ENCODE data around the gene SNRPD2. TPM values are rescaled to one million over a fixed set of nuclear protein-coding genes. Genes with fewer than 3 reads are reported as not detected.

SNRPD2 gene
- total RNA-seq, 1 experiment from 2014 or later, result 793 TPM

DNA sequence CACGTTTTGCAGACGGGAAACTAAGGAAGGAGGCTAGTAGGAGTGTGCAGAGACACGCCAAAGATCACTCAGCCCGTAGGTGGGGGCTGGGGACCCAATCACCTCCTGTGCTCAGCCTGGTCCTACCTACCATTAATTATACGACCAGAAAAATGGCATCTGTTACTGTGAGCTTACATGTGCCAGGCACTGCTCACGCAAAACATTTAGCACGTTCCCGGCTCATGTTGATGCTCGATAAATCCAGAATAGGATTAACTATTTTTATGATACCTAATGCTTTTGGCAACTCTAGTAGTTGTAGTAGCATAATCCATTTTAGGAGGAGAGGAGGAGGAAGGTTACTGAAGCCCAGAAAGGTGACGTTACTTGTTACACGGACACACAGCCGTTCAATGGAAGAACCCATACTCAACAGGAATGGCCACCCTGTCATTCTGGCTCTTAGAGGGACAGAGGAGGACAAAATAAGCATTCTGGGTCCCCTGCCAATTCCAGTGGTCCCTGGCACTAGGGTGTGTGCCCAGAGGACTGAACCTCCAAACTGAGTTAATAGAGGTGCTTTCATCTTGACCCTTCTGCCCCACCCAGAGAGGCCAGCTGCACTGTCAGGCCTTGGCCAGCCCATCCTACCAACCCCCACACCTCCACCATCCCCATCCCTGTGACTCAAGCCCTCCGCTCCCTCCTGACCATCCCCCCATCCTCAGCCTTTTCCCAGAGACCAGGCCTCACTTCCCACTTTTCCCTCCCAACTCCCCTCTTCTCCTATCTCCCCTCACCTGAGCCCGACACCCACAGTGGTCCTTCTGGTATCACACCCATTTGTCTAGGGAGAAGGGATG, 47.6 kb downstream of the SNRPD2 start:
- H4K20me1 ChIP-seq (ENCODE audit: control insufficient read depth, insufficient read depth, insufficient read length), result no peaks in the 10 kb centered on the region
- Mint-ChIP-seq H3K4me1 (peaks cover 27 to 37% of the 10 kb centered on the region in 2 experiments), H3K27me3 (ENCODE audit: low read depth) (peaks cover 12% of the 10 kb centered on the region), H3K36me3 (ENCODE audit: insufficient read depth in 1 of 3, low read depth in 3 of 3) (no peaks in the 10 kb centered on the region; a peak in 1 of 7 replicates), H3K9me3 (peaks cover 3 to 6% of the 10 kb centered on the region in 2 experiments; a peak in 3 of 5 replicates), H3K27ac (peak overlapping the region in 1 of 3 experiments; percentile 25; a peak in 1 of 7 replicates), H3K4me3 (peak overlapping the region; percentile 77 to 92)
- TF ChIP-seq, protein P1, sequence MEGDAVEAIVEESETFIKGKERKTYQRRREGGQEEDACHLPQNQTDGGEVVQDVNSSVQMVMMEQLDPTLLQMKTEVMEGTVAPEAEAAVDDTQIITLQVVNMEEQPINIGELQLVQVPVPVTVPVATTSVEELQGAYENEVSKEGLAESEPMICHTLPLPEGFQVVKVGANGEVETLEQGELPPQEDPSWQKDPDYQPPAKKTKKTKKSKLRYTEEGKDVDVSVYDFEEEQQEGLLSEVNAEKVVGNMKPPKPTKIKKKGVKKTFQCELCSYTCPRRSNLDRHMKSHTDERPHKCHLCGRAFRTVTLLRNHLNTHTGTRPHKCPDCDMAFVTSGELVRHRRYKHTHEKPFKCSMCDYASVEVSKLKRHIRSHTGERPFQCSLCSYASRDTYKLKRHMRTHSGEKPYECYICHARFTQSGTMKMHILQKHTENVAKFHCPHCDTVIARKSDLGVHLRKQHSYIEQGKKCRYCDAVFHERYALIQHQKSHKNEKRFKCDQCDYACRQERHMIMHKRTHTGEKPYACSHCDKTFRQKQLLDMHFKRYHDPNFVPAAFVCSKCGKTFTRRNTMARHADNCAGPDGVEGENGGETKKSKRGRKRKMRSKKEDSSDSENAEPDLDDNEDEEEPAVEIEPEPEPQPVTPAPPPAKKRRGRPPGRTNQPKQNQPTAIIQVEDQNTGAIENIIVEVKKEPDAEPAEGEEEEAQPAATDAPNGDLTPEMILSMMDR (conservative IDR thresholded peaks at IDR 0.05), result no peak
- no peak overlapping the region for H2BK5ac ChIP-seq (ENCODE audit: insufficient read length, low read length)
- H2BK15ac ChIP-seq (ENCODE audit: low read depth, low read length), result no peak overlapping the region
- H4K8ac ChIP-seq (replicated peaks; ENCODE audit: insufficient read length, low read depth, low read length), result no peak overlapping the region
- no peaks in the 10 kb centered on the region for H3K9me3 ChIP-seq (ENCODE audit: control insufficient read depth, low read depth, low read length)
- no peak overlapping the region for H2BK120ac ChIP-seq (ENCODE audit: low read depth, low read length, poor library complexity, severe bottlenecking)
- H3K27me3 ChIP-seq (ENCODE audit: insufficient read depth, low read length), result no peaks in the 10 kb centered on the region
- no CpG with 5 or more reads among the region's 14 CpGs for WGBS (ENCODE audit: extremely low coverage, insufficient read length, low lambda C conversion rate)
- no peak overlapping the region for H3K4ac ChIP-seq (ENCODE audit: low read depth, low read length)
- no peak overlapping the region for H3K14ac ChIP-seq (ENCODE audit: insufficient read depth, low read length)
- H4K5ac ChIP-seq (ENCODE audit: insufficient read length, low read depth, low read length), result no peak overlapping the region
- H3K79me1 ChIP-seq (ENCODE audit: insufficient read depth, low read depth, low read length, poor library complexity, severe bottlenecking), result no peaks in the 10 kb centered on the region
- no peak for DNase-seq
- H2AK5ac ChIP-seq (ENCODE audit: insufficient read length, low read length), result no peak overlapping the region
- no peak overlapping the region for H3K18ac ChIP-seq (ENCODE audit: insufficient read length, low read depth, low read length)
- H2BK12ac ChIP-seq (ENCODE audit: insufficient read length, low read depth, low read length), result no peak overlapping the region
- no peak overlapping the region for H3K9ac ChIP-seq (ENCODE audit: extremely low read depth, insufficient read length, low read length)
- H3K23me2 ChIP-seq (ENCODE audit: insufficient read length, low read depth, low read length, poor library complexity, severe bottlenecking), result peaks cover 13% of the 10 kb centered on the region
- no peak overlapping the region for H3K27ac ChIP-seq (ENCODE audit: insufficient read length, low read depth, low read length)
- no peak overlapping the region for H4K91ac ChIP-seq (ENCODE audit: insufficient read length, low read depth, low read length)
- no peak overlapping the region for H3K23ac ChIP-seq (ENCODE audit: insufficient read length, low read depth, low read length)
- peaks cover 3% of the 10 kb centered on the region; the same call in 1 of the 2 replicates for H3K4me1 ChIP-seq (ENCODE audit: insufficient read depth, low read length)
- no peaks in the 10 kb centered on the region for H3K79me2 ChIP-seq (ENCODE audit: insufficient read depth, low read length)
- no peak overlapping the region for H2AFZ ChIP-seq (ENCODE audit: low read length)
- H2BK20ac ChIP-seq (ENCODE audit: low read depth, low read length, poor library complexity, severe bottlenecking), result no peak overlapping the region
- H3T11ph ChIP-seq (ENCODE audit: low read length), result no peak overlapping the region
- H3K56ac ChIP-seq (ENCODE audit: insufficient read length, low read depth, low read length), result no peak overlapping the region
- H3K4me2 ChIP-seq (ENCODE audit: insufficient read depth, insufficient read length, low read length), result peak overlapping the region; percentile 60

All from H9 (cell line).